Hypothalamus (tissue), 51 donors: Measurements from ENCODE around the gene HPCAL4.

Experiments
- DNase-seq, 51 donors: peaks; one replicate each; lab custom pipeline; 2025; lab: John Stamatoyannopoulos, UW

The HPCAL4 gene

DNA sequence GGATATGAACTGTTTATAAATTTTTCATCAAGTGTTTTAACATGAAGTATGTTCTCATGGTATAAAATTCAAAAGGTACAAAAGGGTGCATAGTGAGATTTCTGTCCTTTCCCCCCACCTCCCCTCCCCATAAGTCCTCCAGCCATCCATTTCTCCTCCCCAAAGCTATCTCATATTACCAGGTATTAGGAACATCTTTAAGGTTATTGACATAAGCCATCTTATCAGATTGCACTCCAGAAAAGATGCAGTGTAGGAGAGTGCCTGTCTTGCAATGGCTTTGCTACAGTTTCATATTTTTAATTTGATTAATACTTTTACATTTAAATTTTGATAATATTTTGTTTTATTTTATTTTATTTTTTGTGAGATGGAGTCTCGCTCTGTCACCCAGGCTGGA lies 13.5 kb upstream of the HPCAL4 start:
- DNase-seq = no peak

DNA sequence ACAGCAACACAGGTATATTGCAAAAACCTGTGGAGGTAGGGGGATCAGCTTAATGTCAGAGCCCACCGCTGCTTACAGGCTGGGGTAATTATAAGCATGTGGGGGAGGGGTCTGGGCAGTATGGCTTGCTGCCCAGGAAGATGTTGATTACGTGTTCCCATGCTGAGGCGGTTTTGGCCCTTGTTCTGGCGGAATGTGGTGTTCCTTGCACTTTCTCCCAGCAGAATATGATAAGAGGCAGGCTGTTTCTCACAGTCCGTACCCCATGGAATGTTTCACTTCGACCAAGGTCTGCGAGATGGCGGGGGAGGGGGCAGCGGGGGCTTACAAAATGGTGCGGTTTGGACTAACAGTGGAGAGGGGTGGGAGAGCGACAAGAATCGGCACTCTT lies 9.8 kb upstream of the HPCAL4 start:
- DNase-seq = no peak

DNA sequence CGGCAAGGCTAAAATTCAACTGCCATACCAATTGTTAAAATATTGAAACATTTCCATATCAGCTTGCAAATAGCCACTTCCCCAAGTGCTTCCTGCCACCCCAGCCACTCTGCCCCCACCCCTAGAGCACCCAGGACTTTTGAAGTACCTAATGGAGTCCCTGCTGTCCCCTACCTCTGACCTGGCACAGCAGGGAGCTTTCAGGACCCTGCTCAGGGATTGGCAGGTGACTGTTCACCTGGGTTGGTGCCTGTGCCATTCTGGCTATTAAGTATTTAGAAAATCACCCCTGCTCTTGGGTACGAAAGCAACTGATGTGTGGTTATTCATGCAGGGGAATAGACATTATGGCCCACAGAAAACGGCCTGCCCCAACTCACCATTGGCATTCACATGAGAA lies 9.1 kb upstream of the HPCAL4 start:
- no peak for DNase-seq

DNA sequence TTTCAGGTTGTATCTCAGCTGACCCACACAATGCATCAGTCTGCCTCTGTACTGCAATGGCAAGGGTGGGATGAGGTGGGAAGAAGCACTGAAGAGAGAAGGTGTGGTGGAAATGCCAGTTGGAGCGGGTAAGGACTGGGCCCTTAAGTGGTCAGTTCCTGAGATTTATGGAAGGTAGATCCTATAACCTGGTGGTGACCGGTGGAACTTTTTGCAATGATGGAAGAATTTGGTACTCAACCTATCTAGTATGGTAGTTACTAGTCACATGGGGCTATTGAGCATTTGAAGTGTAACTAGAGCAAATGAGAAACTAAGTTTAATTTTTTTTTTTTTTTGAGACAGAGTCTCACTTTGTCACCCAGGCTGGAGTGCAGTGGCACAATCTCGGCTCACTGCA lies 8.2 kb upstream of the HPCAL4 start:
- no peak for DNase-seq

DNA sequence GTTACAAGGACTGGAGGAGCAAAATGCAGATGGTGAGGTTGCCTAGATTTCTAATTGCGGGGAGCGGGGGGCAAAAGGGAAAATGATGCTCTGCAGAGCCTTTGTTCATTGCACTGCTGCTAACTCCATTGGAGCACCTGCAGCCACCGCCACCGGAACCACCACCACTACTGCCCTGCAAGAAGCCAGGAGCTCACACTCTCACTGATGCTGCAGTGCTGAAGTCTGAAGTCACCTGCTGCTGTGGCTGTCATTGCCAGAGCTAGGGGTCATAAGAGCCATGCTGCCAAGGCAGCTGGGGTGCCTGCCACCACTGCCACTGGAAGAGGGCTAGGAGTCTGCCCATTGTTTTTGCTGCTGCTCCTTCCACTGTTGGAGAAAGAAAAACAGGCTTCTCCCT lies 7.3 kb upstream of the HPCAL4 start:
- DNase-seq = no peak

DNA sequence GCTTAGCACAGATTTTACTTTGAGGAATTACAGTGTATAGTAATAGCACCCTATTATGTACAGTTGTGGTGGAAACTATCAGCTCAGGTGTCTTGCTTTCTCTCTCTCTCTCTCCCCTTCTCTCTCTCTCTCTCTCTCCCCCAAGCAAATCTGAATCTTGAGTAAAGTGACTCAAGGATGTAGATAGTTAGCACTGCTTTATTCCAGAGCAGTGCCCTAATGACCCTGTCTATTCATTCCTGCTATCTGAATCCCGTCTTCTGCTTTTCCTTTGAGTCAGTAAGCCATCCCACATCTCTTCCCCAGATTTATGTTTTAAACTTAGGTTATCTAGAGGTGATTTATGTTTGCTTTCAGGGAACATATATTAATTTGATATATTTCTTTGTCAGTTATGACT lies 5.2 kb upstream of the HPCAL4 start:
- DNase-seq = no peak

DNA sequence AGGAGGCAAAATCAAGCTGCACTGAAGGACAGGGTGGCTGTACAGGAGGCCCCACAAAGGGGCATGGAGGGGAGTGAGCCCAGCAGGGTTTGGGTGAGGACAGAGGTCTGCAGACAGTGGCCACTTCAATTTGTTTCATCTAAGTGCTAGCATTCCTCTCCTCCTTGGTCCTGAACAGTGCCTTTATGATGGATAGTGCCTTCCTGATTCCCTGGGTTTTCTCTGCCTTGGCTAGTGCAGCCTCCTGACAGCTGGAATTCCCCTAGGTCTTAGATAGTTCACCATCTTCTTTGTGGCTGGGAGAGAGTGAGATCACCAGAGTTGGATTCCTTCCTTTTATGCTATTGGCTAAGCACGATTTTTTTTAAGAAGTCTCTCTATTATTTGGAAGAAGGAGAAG lies 3.8 kb upstream of the HPCAL4 start:
- DNase-seq = no peak

DNA sequence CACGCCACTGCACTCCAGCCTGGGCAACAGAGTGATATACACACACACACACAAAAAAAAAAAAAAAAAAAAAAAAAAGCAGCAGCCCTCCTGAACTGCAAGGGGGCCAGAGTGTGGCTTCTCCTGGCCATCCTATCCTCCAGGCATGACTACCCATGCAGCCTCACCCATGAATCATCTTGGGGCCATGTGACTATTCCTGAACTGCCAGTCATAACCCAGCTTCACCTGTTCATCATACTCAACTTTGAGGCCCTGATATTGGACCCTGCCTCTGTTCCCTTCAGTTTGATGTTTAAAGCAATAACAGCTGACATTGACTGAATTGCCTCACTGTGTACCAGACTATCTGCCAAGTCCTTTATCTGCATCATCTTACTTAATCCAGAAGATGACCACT lies 2.8 kb upstream of the HPCAL4 start:
- DNase-seq = no peak

DNA sequence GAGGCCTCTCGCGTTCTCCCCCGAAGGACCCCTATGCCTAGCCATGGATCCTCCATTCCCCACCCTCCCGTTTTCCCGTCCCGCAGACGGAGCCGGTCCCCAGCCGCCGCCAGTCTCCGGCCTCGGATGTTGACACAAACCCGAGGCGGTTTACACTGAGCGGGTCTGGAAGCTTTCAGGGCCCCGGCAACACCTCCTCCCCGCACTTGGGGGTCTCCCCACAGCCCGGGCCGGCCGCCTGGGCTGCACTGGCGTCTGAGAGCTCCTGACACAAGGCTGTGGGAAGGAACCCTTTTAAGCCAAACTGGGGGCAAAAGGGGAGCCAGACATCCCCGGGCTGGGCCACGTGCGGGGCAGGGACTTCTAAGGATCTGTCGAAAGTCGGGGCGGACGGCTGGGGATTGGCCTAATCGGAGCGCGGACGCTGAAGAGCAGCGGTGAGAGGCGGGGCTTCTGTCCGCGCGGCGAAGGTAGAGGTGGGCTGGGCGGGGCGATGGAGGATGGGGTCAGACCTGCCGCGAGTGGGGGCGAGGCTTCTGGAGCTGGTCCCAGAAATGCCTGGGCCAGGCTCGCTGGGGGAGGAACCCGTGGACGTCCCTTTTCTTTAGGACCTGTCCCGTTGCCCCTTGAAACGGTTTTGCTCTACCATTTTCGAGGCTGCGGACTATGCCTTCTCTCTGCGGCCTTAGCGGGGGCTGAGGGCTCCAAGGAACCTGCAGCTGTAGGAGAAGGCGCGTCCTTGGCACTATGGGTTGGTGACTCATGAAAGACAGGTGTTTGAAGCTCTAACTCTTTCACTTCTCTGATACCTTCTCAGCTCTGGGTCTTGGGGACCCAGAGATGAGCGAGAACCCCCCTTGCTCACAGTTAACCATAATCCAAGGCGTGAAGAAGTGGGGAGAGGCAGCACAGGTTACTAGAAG lies 1.2 kb upstream of the HPCAL4 start:
- peak in 15 of 51 donors; percentile 17 to 72 (median 43) for DNase-seq

DNA sequence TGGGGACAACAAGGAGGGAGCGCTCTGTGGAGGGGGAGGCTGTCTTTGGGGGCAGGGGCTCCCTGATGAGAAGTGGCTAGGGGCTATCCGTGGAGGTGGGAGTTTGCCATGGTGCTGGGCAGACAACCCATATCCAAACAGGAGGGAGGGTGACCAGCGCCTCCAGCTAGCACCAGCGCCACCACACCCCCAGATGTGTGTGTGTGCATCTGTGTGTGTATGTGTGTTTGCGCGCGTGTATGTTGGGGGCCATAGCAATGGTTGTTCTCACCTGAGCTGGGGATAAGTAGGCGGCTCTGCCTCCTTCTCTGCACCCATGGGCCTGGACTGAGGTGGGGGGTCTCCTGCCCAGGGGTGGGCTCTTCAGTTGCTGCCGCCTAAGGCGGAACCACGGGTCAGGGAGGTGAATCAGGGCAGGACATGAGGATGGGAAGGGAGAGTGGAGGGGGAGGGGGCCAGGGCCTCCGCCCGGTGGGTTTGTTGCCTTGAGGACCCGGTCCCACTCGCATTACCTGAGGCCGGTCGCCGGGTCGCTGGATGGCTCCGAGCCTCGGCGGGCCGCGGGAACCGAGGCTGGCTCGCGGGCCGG lies 345 bp downstream of the HPCAL4 start:
- DNase-seq = no peak

DNA sequence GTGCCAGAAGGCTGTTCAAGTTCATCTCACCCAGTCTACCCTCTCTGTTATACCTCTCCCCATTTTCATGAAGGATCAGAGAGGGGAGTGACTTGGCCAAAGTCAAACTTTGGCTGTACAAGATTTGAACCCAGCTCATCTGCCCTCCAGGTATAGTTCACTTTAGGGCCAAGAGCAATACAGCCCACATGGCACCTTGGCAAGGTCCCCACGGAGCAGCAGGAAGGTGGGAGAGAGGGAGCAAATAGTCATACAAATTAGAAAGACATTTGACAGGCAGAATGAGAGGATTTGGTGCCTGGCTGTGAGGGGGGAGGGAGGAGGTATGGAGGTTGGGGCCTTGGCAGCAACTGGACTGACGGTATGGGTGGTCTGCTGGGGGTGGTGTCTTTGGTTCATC lies 1.0 kb downstream of the HPCAL4 start:
- no peak for DNase-seq

DNA sequence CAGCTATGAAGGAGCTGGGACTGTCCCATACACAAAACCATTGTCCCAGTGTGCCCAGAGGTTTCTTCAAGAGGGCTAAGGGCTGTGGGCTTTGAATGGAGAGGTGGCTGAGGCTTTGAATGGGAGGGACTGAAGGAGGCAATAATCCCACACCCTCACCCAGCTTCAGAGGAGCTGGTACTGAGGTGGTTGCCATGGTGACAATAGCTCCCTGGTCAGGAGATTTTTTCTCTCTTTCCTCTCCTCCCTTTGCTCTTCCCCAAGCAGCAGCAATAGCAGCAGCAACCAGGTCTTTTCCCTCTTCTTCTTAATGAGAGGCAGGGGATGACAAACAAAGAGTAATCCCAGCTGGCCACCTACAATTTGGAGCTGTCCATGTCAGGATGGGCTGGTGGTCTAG lies 1.6 kb downstream of the HPCAL4 start:
- peak in 3 of 51 donors; percentile 13 to 27 (median 26) for DNase-seq

DNA sequence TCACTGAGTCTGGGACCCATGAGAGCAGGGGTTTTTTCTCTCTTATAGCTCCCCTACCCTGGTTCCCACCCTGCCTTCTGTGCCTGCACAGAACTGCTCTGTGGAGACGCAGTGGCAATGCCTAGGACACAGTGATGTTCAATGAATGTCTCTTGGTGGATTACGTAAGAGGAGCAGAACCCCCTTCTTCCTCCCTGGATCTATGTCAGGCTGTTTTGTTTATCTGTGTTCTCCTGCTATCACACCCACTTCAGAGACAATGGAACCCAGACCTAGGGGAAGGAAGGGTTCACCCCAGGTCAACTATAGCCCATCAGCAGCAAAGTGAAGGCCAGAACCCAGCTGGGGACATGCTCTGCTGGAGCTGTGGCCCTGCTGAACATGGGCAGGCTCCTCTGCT lies 2.0 kb downstream of the HPCAL4 start:
- DNase-seq = no peak

DNA sequence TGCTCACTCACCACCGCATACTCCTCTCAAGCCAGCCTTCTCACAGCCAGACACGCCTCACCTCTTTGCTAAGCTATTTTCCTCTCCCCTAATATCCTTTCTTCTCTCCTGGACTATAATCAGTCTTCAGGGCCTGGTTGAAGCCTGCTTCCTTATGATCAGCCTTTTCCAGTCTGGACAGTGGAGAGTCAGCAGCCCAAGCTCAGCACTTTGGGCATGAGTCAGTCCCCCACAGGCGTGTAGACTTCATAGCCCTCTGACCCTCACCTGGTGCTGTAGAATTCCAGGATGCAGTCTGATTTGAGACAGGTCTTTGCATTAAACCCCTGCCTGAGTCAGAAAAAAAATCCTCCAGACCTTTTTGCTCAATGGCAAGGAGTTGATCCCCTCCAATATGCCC lies 2.5 kb downstream of the HPCAL4 start:
- DNase-seq = no peak

DNA sequence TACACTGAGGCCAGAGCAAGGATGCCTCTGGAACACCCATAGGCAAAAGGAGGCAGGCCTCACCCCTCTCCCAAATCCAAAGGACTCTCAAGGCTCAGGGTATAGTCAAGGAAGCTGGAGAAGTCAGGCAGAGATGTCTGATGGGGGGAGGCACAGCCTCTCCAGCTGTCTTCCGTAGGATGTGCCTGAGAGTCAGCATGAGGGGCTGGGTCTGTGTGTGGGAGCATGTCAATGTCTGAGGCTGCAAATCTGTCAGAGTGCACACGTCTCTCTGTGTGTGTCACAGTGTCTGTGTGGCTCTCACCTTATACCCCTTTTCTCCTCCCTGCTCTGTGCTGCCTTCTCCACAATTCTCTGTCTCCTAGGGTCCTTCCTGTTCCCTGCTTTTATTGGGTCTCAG lies 4.0 kb downstream of the HPCAL4 start:
- DNase-seq = peak in 2 of 51 donors; percentile 35 to 41

DNA sequence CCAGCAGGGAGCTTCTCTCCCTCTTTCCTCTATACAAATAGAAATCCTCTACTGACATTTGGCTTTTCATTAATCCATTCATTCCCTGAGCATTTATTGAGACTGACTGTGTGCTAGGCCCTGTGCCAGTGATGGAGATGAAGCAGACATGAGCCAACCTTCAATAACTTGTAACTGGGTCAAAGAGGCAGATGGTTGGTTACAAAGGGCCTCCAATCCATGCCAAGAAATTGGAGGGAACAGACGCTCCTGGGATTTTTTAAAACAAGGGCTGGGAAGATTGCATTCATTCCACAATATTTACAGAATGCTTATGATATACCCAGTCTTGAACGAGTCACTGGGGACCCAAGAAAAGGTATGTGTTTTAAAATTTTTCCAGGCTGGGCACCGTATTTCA lies 6.2 kb downstream of the HPCAL4 start:
- DNase-seq = no peak

DNA sequence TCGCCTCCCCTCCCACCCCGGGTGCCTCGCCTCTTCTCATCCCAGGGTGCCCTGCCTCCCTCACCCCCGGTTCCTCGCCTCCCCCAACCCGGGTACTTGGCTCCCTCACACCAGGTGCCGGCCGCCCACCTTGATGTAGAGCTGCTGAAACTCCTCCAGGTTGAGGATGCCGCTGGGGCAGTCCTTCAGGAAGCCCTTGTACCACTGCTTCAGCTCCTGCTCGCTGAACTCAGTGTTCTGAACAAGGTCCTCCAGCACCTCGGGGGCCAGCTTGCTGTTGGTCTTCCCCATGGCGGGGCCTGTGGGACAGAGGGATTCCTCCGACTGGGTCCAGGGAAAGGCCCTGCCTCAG lies 6.9 kb downstream of the HPCAL4 start:
- no peak for DNase-seq

DNA sequence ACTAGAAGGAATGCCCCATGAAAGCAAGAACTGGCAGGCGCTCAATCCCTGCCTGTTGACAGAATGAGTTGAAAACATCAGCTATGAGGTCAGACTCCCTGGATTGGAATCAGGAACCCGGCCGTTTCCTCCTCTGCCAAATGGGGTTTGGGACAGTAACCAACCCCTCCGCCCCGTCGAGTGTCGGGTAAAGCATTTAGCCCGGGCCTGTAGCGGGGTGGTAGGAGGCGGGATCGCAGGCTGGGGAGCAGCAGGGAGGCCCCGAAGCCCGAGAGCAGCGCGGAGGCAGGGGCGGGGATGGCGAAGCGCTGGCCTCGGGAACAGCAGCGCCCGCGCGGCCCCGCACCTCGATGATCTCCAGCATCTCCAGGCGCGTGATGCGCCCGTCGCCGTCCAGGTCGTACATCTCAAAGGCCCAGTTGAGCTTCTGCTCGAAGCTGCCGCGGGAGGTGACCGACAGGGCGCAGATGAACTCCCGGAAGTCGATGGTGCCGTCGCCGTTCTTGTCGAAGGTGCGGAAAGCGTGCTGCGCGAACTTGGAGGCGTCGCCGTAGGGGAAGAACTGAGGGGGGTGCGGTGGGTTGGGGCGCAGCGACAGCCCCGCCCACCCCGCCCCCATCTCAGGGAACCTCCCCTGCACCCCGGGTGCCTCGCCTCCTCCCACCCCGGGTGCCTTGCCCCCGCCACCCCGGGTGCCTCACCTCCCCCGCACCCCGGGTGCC lies 7.5 kb downstream of the HPCAL4 start:
- DNase-seq = no peak

DNA sequence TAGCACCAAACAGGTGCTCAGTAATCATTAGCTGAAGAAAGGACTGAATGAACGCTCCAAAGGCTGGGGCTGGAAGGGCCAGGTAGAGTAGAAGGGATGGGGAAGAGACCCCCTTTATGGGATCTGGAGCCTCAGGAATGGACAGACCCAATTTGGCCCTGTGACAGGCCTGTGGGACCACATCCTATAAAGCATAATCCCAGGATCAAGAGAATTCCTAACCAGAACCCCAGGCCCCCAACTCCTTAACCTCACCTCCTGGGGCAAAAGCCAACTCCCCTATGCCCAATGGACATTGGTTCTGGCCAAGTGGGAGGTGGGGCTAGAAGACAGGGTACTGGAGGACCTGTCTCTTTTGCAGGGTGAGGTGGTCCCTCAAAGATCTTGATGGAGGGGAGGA lies 9.2 kb downstream of the HPCAL4 start:
- DNase-seq = no peak

DNA sequence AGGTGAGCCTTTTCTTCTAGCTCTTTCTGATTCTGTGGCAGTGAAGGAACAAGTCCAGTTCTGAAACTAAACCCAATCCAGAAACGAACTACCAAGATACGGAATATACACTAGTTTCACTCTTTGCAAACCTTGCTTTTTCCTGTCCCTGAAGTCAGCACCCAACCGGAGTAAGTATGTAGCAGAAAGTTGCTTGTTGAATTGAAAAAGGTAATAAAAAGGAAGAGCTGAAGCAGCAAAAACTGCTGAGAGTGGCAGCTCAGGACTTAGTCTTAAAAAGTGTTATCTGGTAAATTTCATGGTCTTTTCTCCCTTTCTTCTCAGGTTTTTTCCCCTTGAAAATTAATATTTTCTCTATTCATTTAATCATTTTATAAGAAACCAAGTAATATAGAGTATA lies 9.9 kb downstream of the HPCAL4 start:
- DNase-seq = no peak

DNA sequence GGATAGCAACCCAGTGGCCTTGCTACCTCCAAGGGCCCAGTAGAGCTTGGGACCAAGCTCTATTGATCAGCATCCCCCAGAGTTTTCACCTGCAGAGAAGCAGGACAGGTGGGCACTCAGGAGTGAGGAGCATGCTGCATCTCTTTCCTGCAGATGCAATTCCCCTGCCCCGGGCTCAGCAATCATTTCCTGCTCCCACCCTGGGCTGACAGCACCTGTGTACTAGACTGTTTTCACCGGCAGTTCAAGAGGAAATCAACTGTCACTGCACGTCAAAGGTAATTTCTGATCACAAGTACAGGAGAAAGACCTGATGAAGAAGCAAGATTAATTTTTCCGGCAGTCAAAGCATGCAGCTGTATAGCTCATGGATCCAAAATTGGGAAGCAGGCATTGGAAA lies 10.5 kb downstream of the HPCAL4 start:
- DNase-seq = no peak

DNA sequence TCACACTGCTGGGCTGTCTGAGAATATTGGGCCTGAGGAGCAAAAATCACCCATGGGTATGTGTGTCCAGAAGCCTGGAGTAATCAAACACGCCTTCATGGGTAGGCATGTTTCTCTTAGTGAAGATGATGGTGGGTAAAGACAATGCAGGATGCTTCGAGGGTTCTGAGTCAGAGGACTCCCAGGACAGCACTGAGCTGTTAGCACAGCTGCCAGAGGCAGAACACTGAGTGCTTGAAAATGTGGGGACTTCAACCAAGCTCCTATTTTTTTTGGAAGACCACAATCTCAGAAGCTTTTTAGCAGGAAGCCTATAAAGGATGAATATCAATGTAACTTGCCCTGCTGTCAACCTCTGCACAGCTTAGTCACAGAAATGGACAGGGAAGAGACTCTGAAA lies 11.4 kb downstream of the HPCAL4 start:
- DNase-seq = no peak
